Right lobe of liver (tissue), 6 donors: ENCODE measurements around the gene PRKCQ. TPM values are rescaled to one million over a fixed set of nuclear protein-coding genes. Genes with fewer than 3 reads are reported as not detected.

Experiments
- ATAC-seq, 4 donors: fragments of 200-7000 bp; cut with Tn5 transposase; one replicate each; pipeline ENCODE4 v1.9.1; 2020; ENCODE audit warnings: mild to moderate bottlenecking in 4 of 4, moderate library complexity in 4 of 4
- DNase-seq, 3 donors: peaks; one replicate each; pipeline ENCODE4 v3.0.0-alpha.2; 2020
- H3K27ac ChIP-seq, 3 donors: fragments of 200-600 bp; one replicate each; pipeline ENCODE4 v1.8.0; 2022
- H3K27me3 ChIP-seq, 2 donors: fragments of 200-600 bp; one replicate each; pipeline ENCODE4 v1.8.0; 2022
- H3K36me3 ChIP-seq, 4 donors: fragments of 200-600 bp; sonication (generic) in 1 of 4; one replicate each; pipeline versions ENCODE4 v1.5.1 to v1.8.0; 2017 to 2022; ENCODE audit warnings: control low read depth in 1 of 4
- H3K4me1 ChIP-seq, 4 donors: fragments of 200-600 bp; sonication (generic) in 1 of 4; one replicate each; pipeline versions ENCODE4 v1.5.1 to v1.8.0; 2017 to 2022; ENCODE audit warnings: control low read depth in 1 of 4
- H3K4me3 ChIP-seq, 3 donors: fragments of 200-600 bp; one replicate each; pipeline ENCODE4 v1.8.0; 2022
- H3K9me3 ChIP-seq, 4 donors: fragments of 200-600 bp; sonication (generic) in 1 of 4; one replicate each; pipeline versions ENCODE4 v1.5.1 to v1.8.0; 2017 to 2022; ENCODE audit warnings: control low read depth in 1 of 4
- CTCF ChIP-seq, 4 donors: fragments of 200-600 bp in 3 of 4; fragments of 450-650 bp in 1 of 4; IDR thresholded peaks; one replicate each; pipeline versions ENCODE4 v1.5.1 to v1.8.0; 2016 to 2022; ENCODE audit warnings: antibody characterized with exemption in 4 of 4, mild to moderate bottlenecking in 2 of 4
- POLR2A ChIP-seq: fragments of 450-650 bp; IDR thresholded peaks from one replicate; pipeline ENCODE4 v1.6.1; 2017; ENCODE audit warnings: antibody characterized with exemption, mild to moderate bottlenecking
- WGBS: methylation state at CpG from one replicate; pipeline ENCODE4 v1.1.6; 2018; ENCODE audit warnings: low coverage, low lambda C conversion rate; ENCODE audit not compliant: insufficient coverage; ENCODE audit errors: missing lambda C conversion rate; 5-methylcytosine and 5-hydroxymethylcytosine counted together
- intact Hi-C, 2 donors: fragments of 100-400 bp; cut with DNase I; formaldehyde crosslinking; loops; one replicate each; pipeline versions ENCODE4 v1.11.2 to v1.14.1; 2022
- total RNA-seq, 6 experiments: library from RNA; depleted of rRNA in 2 of 6; stranded (reverse); fragments of >200 nt in 2 of 6; fragmentation: NEBNext Ultra II Directional in 3 of 6; extraction: Animal tissue kit (Norgen Biotek cat#: 25700) in 3 of 6; gene quantifications; one replicate each; pipeline versions ENCODE4 v1.1.0 to v1.2.4, GENCODE V29; 2016 to 2023
- donor health status: DM: no; HTN: yes; CAD: no.
- donor health status: DM: no; HTN: no; CAD: no.
- donor health status: DM: no; HTN: no; CAD: no.
- donor health status: DM: no; HTN: yes; CAD: no.
- donor health status: DM: no; HTN: yes; CAD: no.

Gene PRKCQ
- total RNA-seq, 6 experiments from 2014 or later: 0.12 to 0.60 (median 0.16) TPM

- TF ChIP-seq POLR2A (no peak), CTCF (IDR thresholded peaks at IDR 0.05) (no peak)
- no peak overlapping the region for H3K27ac ChIP-seq
- no peak overlapping the region for H3K4me3 ChIP-seq
- no peaks in the 10 kb centered on the region for H3K27me3 ChIP-seq
- no peak for ATAC-seq
- H3K9me3 ChIP-seq: no peaks in the 10 kb centered on the region
- DNase-seq: no peak
- 49% methylated on average over 10 of the region's 15 CpGs for WGBS
- intact Hi-C loops: no loop called here
- no peaks in the 10 kb centered on the region for H3K4me1 ChIP-seq
- no peaks in the 10 kb centered on the region for H3K36me3 ChIP-seq
Measured at GRCh38 chr10:6603142-6604125, 23.4 kb upstream of the PRKCQ start.

- no peaks in the 10 kb centered on the region for H3K36me3 ChIP-seq
- 69% methylated on average over 1 of the region's 1 CpG for WGBS
- intact Hi-C loops: no loop called here
- H3K4me3 ChIP-seq: no peak overlapping the region
- no peaks in the 10 kb centered on the region for H3K27me3 ChIP-seq
- DNase-seq (no peak), ATAC-seq (no peak)
- H3K4me1 ChIP-seq: no peaks in the 10 kb centered on the region
- no peak for TF ChIP-seq POLR2A
- TF ChIP-seq CTCF (IDR thresholded peaks at IDR 0.05): no peak
- H3K9me3 ChIP-seq: no peaks in the 10 kb centered on the region
- H3K27ac ChIP-seq: no peak overlapping the region
Measured at GRCh38 chr10:6602700-6603084, 22.6 kb upstream of the PRKCQ start.

- no peak for ATAC-seq
- no peaks in the 10 kb centered on the region for H3K4me1 ChIP-seq
- H3K9me3 ChIP-seq: no peaks in the 10 kb centered on the region
- H3K27me3 ChIP-seq: no peaks in the 10 kb centered on the region
- no peak for DNase-seq
- no peaks in the 10 kb centered on the region for H3K36me3 ChIP-seq
- intact Hi-C loops: no loop called here
- TF ChIP-seq POLR2A (no peak), CTCF (IDR thresholded peaks at IDR 0.05) (no peak)
- 54% methylated on average over 2 of the region's 2 CpGs for WGBS
- H3K4me3 ChIP-seq: no peak overlapping the region
- H3K27ac ChIP-seq: no peak overlapping the region
Measured at GRCh38 chr10:6602026-6602699, 22.1 kb upstream of the PRKCQ start.

GRCh38 chr10:6601246-6601805 lies 21.2 kb upstream of the PRKCQ start:
- Histone ChIP-seq H3K4me1 (no peaks in the 10 kb centered on the region), H3K27me3 (no peaks in the 10 kb centered on the region), H3K27ac (no peak overlapping the region), H3K9me3 (no peaks in the 10 kb centered on the region), H3K36me3 (no peaks in the 10 kb centered on the region), H3K4me3 (no peak overlapping the region)
- WGBS: 59% methylated on average over 5 of the region's 9 CpGs
- ATAC-seq (no peak), DNase-seq (no peak)
- TF ChIP-seq CTCF (IDR thresholded peaks at IDR 0.05): no peak
- TF ChIP-seq POLR2A: no peak
- intact Hi-C loops: no loop called here
